ENCODE results near the gene CHMP3. TPM values are rescaled to one million over a fixed set of nuclear protein-coding genes. Genes with fewer than 3 reads are reported as not detected.

CHMP3 gene
- total RNA-seq, 2 donors from 2014 or later, result 138 to 139 TPM

DNA sequence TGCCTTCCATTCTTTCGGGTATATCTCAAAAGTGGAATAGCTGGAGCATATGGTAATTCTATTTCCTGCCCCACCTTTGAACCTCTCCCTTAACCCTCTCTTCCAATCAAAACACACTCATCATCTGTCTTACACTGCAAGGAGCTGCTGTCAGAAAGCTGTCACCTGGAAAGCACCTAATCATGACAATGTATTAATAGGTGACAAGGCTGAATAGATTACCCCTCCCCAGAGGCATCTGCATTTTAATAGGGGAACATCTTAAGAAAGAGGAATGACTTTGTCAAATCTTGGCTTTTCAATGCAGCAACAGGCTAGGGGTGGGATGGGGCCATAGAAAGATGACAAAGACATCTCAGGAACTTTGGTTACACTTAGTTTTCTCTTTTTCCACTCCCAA is 41.3 kb downstream of the CHMP3 start:
- TF ChIP-seq, protein P1, sequence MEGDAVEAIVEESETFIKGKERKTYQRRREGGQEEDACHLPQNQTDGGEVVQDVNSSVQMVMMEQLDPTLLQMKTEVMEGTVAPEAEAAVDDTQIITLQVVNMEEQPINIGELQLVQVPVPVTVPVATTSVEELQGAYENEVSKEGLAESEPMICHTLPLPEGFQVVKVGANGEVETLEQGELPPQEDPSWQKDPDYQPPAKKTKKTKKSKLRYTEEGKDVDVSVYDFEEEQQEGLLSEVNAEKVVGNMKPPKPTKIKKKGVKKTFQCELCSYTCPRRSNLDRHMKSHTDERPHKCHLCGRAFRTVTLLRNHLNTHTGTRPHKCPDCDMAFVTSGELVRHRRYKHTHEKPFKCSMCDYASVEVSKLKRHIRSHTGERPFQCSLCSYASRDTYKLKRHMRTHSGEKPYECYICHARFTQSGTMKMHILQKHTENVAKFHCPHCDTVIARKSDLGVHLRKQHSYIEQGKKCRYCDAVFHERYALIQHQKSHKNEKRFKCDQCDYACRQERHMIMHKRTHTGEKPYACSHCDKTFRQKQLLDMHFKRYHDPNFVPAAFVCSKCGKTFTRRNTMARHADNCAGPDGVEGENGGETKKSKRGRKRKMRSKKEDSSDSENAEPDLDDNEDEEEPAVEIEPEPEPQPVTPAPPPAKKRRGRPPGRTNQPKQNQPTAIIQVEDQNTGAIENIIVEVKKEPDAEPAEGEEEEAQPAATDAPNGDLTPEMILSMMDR (IDR thresholded peaks at IDR 0.05), result no peak
- Histone ChIP-seq H3K9me3 (no peaks in the 10 kb centered on the region), H3K27me3 (replicated peaks; ENCODE audit: insufficient read depth) (no peaks in the 10 kb centered on the region), H3K4me1 (ENCODE audit: control insufficient read depth in 1 of 2, low read depth in 2 of 2) (peaks cover 0 to 10% of the 10 kb centered on the region in 2 donors), H3K36me3 (peaks cover 3% of the 10 kb centered on the region), H3K27ac (no peak overlapping the region), H3K4me3 (no peak overlapping the region)
- DNase-seq (ENCODE audit: low spot score) (no peak), ATAC-seq (ENCODE audit: insufficient number of reproducible peaks, low FRiP score, low read depth) (no peak)

DNA sequence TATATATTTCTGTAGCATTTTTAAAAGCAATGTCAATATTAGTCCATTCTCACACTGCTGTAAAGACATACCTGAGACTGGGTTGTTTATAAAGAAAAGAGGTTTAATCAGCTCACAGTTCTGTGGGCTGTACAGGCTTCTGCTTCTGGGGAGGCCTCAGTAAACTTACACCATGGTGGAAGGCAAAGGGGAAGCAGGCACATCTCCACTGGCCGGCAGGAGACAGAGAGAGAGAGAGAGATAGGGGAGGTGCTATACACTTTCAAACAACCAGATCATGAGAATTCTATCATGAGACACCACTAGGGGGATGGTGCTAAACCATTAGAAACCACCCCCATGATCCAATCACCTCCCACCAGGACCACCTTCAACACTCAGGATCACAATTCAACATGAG is 43.1 kb downstream of the CHMP3 start:
- H3K36me3 ChIP-seq, result no peaks in the 10 kb centered on the region
- H3K9me3 ChIP-seq, result no peaks in the 10 kb centered on the region
- no peaks in the 10 kb centered on the region for H3K27me3 ChIP-seq (replicated peaks; ENCODE audit: insufficient read depth)
- H3K4me3 ChIP-seq, result no peak overlapping the region
- H3K4me1 ChIP-seq (ENCODE audit: control insufficient read depth in 1 of 2, low read depth in 2 of 2), result peaks cover 0 to 10% of the 10 kb centered on the region in 2 donors
- no peak for DNase-seq (ENCODE audit: low spot score)
- TF ChIP-seq, protein P1 (IDR thresholded peaks at IDR 0.05), result no peak
- no peak overlapping the region for H3K27ac ChIP-seq
- ATAC-seq (ENCODE audit: insufficient number of reproducible peaks, low FRiP score, low read depth), result no peak

DNA sequence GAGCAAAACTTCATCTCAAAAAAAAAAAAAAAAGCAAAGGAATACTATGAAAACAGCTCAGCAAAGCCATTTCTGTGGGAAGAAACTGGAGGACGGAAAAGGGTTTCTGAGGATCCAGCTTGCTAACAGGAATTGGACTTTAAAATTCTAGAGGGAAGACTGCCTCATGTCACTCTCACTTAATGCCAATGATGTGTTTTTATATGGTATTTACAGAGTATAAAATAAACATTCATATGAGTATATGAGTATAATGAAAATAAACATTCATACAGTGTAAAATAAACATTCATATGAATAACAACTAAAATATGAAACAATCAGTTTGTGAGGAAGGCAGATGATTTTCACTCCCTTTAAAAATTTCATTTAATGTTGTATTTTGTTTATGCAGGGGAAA is 43.9 kb downstream of the CHMP3 start:
- no peak overlapping the region for H3K4me3 ChIP-seq

DNA sequence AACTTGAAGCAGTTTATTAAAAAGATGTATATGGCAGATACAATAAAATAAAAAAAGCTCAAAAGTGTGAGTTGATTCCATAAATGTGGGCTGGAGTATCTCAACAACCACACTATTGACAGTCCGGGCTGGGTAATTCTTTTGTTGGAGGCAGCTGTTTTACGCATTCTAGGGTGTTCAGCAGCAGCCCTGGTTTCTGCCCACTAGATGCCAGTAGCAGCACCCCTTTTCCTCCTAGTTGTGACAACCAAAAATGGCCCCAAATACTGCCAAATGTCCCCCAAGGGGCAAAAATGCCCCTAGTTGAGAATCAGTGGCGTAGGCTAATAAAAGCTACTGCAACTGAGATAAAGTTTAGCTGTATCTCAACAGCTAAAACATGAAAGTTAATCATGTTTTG is 44.8 kb downstream of the CHMP3 start:
- ATAC-seq (ENCODE audit: insufficient number of reproducible peaks, low FRiP score, low read depth) (no peak), DNase-seq (ENCODE audit: low spot score) (no peak)
- peaks cover 0 to 23% of the 10 kb centered on the region in 2 donors for H3K4me1 ChIP-seq (ENCODE audit: control insufficient read depth in 1 of 2, low read depth in 2 of 2)
- H3K4me3 ChIP-seq, result no peak overlapping the region
- H3K36me3 ChIP-seq, result no peaks in the 10 kb centered on the region
- no peaks in the 10 kb centered on the region for H3K9me3 ChIP-seq
- TF ChIP-seq, protein P1 (IDR thresholded peaks at IDR 0.05), result peak; percentile 25
- H3K27ac ChIP-seq, result no peak overlapping the region
- H3K27me3 ChIP-seq (replicated peaks; ENCODE audit: insufficient read depth), result no peaks in the 10 kb centered on the region

More for the DNA sequence above, 43.9 kb downstream of the CHMP3 start:
- Histone ChIP-seq H3K9me3 (no peaks in the 10 kb centered on the region), H3K36me3 (no peaks in the 10 kb centered on the region), H3K27me3 (replicated peaks; ENCODE audit: insufficient read depth) (no peaks in the 10 kb centered on the region), H3K27ac (no peak overlapping the region), H3K4me1 (ENCODE audit: control insufficient read depth in 1 of 2, low read depth in 2 of 2) (peaks cover 0 to 17% of the 10 kb centered on the region in 2 donors)
- ATAC-seq (ENCODE audit: insufficient number of reproducible peaks, low FRiP score, low read depth), result no peak
- no peak for DNase-seq (ENCODE audit: low spot score)
- TF ChIP-seq, protein P1 (IDR thresholded peaks at IDR 0.05), result no peak

DNA sequence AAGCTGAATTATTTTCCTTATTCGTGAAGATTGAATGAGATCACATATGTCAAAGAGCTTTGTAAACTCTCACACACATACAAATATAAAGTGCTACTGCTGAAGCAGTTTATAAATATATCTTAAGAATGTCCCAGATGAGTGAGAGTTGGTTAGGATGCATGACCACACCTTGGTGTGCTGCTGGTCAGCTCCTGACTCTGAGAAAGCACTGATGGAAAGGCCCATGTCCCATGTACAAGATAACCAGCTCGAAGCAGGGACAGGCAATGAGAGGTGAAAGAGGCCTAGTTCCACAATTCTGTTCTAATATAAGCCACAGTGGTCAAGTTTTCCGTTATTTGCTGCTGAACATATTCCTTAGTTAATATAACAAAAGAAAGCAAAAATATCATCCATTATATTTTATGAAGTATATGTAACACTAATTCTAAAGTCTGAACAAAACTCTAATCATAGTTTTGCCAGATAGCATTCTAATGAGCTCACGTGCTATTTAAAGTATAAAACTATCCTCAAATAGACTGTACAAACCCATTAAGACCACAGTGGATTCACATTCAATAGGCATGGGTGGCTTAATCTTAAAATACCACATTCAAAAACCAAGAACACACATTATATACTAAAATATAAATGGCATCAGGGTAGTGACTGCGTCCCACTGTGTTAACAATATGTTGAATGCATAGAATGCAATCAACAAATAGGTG is 49.1 kb downstream of the CHMP3 start:
- DNase-seq (ENCODE audit: low spot score), result no peak
- Histone ChIP-seq H3K36me3 (peaks cover 5% of the 10 kb centered on the region), H3K4me3 (no peak overlapping the region), H3K4me1 (ENCODE audit: control insufficient read depth in 1 of 2, low read depth in 2 of 2) (peaks cover 0 to 20% of the 10 kb centered on the region in 2 donors), H3K9me3 (no peaks in the 10 kb centered on the region), H3K27ac (peak overlapping the region in 1 of 2 donors; percentile 11), H3K27me3 (replicated peaks; ENCODE audit: insufficient read depth) (no peaks in the 10 kb centered on the region)
- no peak for ATAC-seq (ENCODE audit: insufficient number of reproducible peaks, low FRiP score, low read depth)
- TF ChIP-seq, protein P1 (IDR thresholded peaks at IDR 0.05), result no peak
